DLD1 (cell line): Measurements from ENCODE around the gene CTDSPL.
"Not testable (repeated sequence)": the region's sequence is repeated elsewhere in the genome, so short reads cannot be mapped to it uniquely, and the experiment has no call there.

ENCODE experiments used
- in situ Hi-C: cut with HindIII; loops from 2 replicates; pipeline ENCODE4 v1.10.0; 2017; ENCODE audit warnings: low sequenced_read_pairs

The CTDSPL gene

DNA sequence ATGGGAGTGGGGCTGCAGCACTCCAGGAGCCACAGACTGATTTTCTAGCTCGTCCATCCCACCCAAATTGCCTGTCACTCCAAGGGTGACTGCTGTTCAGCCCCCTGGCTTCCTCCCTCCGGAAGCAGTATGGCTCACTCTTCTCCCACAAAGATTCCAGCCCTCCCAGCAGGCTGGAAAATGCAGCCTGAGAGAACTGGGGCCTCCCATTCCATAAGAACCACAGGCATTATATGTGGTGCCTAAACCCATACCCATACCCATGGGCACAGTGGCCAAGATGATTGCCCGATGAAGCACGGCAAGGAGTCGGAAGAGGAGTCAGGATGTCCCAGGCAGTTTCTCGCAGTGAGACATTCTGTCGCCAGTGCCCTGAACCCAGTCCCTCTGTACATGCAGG lies 122.9 kb downstream of the CTDSPL start:
- in situ Hi-C loops = no loop called here

DNA sequence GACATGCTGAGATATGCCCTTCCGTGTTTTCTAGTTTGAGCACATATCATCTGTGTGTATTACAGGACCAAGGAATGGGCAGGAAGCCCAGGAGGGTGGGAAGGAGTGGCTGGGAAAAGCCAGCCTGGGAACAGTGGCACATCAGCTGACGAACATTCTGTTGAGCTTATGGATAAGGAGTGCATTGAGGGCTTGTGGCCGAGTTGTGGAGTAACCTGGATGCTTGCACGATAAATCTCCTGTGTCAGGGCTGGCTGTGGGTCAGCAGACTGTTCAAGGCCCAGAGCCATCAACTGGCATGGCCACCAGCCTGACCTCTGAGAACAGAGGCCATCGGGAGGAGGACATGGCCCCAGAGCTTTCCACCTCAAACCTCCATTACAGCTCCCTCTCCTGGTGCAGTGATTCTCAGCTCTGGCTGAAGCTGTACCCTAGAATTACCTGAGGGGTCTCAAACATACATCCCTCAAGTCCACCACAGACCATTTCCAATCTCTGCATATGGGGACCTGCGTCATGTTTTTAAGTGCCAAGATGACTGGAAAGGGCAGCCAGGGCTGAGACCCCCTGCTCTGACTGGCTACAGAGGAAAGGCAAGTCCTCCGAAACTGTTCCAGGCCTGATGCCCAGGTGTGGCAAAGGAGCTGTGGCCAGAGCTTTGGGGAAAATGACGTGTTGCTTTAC lies 124.1 kb downstream of the CTDSPL start:
- in situ Hi-C loops = no loop called here

DNA sequence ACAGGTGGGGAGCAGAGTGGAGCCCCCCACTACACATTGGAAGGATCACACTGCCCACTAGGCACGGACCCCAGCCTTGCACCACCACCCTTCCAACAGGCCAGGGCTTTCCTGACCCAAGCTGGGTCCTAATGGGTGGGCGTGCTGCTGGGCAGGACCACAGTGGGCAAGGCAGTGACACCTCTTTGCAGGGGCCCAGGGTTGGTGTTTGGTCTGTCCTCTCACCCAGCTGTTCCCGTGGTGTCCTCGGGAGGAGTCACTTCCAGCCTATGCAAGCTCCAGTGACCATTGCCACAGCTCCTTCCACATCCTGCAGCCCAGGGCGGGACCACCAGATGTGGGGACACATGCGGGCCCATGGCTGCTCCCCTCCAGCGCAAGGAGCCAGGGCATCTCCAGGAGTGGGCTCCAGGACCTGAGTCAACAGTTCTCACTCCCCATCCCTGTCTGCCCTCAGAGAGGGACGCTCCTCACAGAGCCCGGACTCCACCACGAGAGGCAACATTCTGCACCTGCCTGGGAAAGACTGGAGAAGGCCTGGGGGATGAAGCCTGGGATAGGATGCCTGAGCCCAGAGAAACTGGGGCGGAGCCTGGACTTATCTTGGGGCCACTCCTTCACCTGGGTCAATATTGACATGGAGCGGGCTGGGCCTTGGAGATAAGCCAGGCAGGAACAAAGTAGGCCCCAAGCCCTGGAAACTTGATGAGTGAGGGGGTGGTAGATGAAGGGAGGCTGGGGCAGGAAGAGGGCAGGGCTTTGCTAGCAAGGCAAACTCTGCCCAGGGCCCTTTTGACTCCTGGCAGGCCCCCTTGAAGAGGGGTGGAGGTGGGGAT lies 125.0 kb downstream of the CTDSPL start:
- in situ Hi-C loops = no loop called here

DNA sequence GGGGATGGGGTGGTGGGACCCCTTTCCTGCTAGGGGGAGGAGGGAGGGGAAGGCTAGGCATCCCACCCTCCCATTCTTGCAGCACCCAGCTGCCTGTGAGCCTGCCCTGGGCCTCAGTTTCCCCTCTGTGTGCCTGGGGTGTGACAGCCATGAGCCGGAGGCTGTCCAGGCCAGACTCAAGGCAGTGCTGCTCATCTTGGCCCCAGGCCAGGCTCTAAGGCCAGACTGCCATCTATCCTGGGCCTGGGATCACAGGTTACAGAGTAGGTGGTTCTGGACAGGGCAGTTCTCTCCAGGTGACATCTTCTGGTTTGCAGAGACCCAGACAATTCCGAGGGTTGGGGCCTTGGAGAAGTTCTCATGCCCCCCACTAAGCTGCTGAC lies 125.6 kb downstream of the CTDSPL start:
- in situ Hi-C loops = no loop called here

DNA sequence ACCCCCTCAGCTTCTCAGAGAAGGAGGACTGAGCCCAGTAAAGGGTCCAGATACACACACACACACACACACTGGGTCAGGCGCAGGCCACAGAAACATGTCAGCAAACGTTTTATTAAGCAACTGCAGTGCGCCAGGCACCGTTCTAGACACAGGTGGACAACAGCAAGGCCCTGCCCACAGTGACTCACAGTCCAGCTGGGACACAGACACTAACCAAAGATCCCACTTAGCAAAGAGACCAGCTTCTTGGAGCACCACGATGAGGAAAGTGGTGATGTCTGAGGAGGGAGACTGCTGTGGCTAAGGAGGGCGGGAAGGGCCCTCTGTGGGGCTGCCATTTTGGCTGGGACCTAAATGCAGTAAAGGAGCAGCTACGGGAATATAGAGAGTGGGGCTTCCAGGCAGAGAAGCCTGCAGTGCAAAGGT lies 126.1 kb downstream of the CTDSPL start:
- in situ Hi-C loops = no loop called here

DNA sequence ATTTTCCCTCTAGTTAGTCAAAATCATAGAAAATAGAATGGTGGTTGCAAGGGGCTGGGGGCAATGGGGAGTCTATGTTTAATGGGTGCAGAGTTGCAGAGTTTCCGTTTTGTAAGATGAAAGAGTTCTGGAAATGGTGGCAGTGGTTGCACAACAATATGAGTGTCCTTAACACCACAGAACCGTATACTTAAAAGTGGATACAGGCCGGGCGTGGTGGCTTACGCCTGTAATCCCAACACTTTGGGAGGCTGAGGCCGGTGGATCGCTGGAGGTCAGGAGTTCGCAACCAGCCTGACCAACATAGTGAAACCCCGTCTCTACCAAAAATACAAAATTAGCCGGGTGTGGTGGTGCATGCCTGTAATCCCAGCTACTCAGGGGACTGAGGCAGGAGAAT lies 126.7 kb downstream of the CTDSPL start:
- in situ Hi-C loops = not testable (repeated sequence)

DNA sequence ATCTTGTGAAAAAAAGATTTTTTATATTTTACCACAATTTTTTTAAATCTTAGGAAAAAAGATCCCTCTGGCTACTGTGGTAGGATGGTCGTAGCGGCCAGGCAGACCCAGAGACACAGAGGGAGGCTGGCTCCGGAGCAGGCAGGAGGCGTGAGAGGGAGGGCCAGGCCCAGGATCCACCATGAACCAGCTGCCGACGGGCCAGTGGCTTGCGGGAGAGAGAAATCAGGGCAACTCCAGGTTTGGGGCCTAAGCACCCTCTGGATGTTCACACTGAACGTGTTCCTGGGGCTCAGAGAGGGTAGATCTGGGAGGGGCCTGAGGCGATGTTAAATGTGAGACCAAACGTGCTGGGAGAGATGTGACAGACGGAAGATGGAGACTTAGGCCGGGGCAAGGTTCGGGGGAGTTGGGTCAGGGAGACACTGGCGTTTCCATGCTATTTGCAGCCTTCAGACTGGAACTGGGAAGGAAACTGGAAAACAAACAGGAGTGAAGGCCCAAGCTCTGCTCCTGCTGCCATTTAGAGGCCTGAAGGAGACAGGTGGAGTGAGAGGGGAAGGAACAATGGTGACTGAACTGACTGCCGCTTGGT lies 127.3 kb downstream of the CTDSPL start:
- in situ Hi-C loops = no loop called here

DNA sequence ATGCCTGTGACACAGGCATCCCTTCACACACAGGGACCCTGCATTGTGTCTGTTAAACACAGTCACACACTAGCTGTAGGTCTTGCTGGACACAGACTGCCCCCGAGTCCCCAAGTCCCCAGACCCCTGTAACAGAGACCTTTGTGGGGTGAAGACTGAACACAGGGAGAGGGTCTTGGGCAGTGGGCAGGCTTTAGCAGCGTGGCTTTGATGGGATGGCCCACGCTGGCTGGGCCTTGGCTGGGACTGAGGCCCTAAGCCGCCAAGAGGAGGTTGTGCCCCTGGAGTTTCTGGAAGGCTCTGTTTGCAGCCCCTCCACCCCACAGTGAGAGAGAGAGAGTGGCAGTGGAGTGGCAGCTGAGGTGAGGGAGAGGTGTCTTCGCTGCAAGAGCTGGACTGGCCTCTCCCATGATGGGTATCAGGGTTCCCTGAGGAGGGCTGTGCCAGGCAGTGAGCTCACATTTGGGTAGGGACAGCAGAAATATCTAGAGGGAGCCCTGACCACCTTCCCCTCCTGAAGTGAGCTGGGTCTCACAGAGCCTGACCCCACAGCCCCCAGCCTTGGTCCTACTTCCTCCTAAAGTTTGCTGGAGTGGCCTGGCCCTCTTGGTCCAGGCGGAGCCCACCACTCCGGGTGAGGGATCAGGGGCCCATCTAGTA lies 128.3 kb downstream of the CTDSPL start:
- in situ Hi-C loops = no loop called here

DNA sequence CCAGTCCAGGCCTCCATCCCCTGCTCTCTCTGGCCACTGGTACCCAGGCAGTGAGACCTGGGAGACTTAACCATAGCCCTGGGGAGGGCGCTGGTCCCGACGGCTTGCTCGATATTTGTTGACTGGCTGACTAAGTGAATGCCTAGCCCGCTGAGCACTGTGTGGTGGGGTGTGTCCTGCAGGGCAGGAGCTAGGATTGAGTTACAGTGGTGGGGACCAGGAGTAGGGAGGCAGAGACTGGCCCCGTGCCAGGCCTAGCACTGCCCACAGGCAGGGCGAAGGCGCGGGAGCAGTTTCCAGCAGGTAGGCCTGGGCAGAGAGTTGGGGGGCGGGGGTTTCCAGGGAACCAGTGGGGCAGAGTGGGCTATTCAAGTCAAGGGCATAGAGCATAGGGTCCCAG lies 128.8 kb downstream of the CTDSPL start, which contains the start of gene VILL:
Gene VILL, plus strand, starts transcription at position 260 of the 400 bp plus-strand sequence. CDS start 2,887 bp downstream, outside the sequence.
- in situ Hi-C loops = no loop called here

DNA sequence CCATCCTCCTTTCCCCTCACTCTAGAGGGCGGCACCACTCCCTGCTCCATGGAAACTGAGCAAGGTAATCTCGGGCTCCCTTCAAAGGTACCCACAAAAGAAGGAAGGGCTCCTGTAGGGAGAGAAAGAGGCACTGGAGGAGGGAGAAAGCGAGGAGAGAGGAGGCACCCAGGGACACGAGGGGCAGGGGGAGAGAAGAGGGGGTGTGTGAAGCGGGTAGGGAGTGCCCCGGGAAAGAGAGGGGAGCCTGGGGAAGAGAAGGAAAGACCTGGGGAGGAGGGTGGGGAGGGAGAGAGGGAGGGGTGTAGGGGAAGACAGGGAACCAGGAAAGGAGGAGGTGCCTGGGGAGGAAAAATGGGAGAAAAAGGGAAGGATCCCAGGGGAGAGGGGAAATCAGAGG lies 129.4 kb downstream of the CTDSPL start:
- in situ Hi-C loops = no loop called here

DNA sequence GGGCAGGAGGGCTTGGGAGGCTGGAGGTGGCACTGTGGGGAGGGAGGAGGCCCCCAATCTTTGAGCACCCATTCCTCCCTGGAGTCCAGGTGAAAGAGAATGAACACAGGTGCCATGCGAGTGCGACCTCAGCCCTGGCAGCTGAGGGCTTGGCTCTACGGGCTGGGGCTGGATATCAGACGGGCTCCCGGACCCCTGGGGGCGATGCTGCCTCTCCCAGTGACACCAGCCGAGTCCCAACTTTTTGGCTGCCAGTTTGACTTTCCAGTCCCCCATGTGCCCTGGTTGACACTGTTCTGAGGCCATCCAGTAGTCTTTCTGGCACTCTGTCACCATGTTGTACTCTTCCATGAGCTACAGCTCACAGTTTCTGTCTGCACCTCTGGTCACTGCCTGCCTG lies 130.1 kb downstream of the CTDSPL start:
- in situ Hi-C loops = no loop called here

DNA sequence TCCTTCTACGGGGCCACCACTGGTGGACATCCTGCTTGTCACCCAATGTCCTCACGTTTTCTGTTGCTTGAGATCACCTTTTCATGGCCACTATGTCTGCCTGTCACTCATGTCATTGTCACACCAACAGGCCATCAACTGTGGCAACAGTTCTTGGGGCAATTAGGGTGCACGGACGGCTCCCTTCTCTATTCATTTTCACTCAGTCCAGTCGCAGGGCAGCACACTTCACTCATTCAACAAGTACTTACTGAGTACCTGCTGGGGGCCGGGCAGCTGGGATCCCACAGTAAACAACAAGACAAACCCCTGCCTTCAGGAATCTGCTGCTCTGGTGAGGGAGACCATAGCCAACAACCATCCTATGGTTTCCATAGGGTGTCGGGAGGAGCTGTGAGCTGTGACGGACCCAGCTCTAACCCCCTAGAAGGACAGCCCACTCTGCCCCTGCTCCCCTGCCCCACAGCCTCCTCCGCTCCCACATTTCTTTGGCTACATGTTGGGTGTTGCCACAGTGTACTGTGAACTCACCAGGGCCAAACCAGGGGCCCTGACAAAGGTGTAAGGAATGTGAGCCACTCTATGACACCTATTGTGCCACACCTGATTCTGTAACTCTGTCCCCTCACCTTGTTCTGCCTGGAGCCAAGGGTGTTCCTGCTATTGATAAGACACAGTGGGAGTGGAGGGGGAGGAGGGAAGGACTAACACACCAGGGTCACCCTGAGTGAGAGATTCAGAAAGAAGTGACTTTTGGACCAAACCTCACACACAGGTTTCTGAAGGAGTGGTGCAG lies 130.8 kb downstream of the CTDSPL start:
- in situ Hi-C loops = no loop called here

DNA sequence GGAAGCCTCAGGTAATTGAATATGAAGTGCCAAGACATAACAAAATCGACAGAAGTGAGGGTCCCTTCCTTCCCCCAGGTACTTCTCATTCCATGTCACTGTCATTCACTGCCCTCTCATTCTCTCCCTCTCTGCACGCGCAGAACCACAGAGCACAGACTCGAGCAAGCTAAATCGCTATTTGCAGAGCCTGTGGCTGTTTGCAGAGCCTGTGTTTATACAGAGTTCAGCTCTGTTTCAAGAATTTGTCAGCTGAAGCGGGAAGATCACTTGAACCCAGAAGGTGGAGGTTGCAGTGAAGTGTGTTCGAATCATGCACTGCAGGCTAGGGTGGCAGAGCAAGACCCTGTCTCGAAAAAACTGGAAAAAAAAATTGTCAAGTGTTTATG lies 131.4 kb downstream of the CTDSPL start:
- in situ Hi-C loops = no loop called here

DNA sequence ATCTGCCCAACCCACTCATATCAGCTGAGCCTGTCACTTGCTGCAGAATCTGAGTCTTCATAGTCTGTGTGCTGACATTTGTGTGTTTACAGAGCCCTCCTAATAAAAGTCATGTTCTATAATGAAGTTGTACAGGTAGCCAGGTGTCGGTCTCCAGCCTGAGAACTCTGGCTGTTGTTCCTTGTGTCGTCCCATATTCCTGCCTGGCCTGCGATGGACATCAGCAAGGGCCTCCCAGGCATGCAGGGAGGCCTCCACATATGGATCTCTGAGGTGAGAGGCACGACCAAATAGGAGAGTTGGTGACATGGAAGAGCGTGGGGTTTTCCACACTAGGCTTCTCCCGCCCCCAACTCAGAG lies 131.8 kb downstream of the CTDSPL start:
- in situ Hi-C loops = no loop called here

DNA sequence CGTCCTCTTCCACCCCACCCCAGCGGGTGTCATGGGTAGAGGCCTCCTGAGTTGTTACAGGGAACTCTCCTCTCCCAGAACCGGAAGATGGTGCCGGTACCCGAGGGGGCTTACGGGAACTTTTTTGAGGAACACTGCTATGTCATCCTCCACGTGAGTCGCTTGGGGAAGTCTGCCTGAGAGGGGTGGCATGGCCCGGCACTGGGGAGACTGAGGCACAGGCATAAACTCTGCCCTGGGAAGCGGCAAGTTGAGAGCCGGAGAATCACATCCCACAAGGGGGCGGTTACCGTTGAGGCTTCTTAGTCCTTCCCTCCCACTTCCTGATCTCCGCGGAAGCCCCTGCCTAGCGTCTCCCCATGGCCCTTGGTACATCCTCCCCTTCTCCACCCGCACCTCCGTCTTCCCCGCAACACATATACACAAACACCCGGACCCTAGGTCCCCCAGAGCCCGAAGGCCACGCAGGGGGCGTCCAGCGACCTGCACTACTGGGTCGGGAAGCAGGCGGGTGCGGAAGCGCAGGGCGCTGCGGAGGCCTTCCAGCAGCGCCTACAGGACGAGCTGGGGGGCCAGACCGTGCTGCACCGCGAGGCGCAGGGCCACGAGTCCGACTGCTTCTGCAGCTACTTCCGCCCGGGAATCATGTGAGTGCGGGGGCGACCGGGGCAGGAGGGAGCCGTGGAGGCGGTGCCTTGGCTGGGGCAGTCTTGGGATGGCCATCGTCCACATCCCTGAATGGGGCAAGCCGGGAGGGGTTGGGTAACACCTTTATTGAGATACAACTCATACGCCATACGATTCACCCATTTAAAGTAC lies 132.3 kb downstream of the CTDSPL start:
- in situ Hi-C loops = no loop called here

DNA sequence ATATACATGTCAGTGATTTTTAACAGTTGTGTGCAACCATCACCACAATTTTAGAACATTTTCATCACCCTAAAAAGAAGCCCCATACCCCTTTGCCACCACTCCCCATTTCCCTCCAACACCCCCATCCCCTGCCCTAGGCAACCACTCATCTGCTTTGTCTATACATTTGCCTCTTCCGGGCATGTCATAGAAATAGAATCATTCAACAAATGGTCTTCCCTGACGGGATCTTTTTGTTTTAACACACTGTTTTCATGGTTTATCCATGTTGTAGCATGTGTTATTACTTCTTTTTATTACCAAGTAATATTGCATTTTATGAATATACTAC lies 132.9 kb downstream of the CTDSPL start:
- in situ Hi-C loops = no loop called here

DNA sequence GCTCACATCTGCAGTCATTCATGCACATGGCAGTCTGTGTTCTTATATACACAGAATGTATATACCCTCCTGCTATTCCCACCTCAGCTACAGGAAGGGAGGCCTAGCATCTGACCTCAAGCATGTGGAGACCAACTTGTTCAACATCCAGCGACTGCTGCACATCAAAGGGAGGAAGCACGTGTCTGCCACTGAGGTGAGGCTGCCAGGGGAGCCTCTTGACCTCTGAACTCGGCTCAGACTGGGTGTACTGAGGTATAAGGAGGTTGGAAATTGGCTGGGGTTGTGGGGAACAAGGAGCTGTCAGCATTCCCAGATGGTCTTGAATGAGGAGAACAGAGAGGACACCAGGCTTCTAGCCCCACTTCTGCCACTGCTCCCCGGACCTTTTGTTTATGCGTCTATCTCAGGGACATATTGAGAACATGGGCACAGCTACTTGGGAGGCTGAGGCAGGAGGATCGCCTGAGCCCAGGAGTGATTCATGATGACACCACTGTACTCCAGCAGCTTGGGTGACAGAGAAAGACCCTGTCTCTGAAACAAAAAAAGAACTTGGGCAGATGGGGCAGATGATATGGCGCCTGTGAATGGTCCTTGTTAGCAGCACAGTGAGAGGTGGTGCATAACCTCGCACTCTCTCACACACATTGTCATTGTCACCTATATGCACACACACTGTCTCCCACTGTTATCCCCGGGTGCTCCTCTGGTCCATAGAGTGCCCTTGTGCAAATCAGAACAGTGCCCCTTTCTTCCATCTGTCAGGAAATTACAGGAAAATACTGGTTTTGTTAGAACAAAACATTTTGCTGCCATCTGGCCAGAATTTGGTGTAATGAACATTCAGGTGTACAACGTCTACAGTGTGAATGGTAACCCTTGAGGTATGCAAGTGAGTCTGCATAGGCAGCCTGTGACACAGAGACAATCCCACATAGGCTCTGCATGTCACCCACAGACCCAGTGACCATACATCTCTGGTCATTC lies 134.3 kb downstream of the CTDSPL start:
- in situ Hi-C loops = no loop called here

DNA sequence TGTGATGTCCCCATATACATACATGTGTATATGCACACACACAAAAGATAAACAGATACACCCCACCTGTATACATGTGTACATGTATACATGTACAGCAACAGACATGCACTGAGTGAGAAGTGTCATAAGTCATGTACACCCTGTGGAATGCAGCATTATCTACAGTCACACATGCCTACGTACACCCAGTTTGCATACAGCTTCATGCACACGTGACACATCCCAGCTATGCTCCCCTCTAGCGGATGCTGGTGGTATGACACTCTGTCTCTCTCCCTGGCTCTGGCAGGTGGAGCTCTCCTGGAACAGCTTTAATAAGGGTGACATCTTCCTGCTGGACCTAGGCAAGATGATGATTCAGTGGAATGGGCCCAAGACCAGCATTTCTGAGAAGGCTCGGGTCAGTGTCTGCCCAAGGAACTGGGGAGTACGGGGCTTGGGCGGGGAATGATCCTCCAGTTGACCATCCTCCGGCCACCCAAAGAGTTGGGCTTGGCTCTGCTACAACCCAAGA lies 135.2 kb downstream of the CTDSPL start:
- in situ Hi-C loops = no loop called here

DNA sequence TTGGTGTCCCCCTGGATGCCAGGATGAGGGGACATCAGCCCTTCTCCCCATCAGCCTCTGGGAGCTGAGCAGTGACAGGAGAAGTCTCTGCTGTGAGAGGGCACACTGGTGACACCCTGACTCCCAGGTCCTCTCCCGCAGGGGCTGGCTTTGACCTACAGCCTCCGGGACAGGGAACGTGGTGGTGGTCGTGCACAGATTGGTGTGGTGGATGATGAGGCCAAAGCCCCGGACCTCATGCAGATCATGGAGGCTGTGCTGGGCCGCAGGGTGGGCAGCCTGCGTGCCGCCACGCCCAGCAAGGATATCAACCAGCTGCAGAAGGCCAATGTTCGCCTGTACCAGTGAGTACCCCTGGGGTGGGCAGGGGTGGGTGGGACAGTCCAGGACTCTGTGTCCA lies 135.7 kb downstream of the CTDSPL start:
- in situ Hi-C loops = no loop called here
